Measurements from ENCODE around the gene SLC10A7.

SLC10A7 gene

DNA sequence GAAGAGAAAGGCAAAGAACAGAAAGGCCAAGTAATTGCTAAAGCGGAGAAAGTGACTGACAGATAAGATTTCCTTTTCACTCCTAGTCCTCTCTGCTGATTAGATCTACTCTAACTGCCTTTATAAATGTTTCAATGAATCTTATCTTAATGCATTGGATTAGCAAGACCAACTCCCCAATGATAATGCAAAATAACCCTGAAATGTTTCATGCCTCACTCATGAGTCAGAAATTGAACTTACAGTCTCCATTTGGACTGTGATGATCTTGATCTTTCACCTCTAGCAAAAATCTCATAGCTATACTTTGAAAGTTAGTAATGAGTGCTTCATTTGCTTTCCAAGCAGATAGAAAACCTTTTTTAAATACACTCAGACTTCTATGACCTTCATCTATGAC lies 26.5 kb downstream of the SLC10A7 start:
- no peak for DNase-seq (ENCODE audit: low spot score)

DNA sequence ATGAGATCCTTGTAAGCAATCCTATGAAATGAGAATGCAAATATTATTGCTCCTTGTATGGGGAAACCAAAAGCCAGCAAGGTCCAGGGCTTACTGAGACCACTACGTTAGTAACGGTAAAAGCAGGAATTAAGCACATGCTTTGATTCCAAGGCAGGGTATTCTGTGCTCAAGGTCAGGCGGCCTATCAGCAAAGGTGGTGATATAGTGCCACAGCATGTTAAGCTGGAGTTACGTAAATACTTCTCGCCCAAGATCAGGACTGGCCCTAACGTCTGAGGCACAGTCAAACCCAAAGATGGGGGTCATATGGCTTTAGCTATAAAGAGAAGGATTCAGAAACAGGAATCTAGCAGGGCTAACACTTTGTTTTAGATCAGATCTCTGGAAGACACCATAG lies 27.6 kb downstream of the SLC10A7 start:
- DNase-seq (ENCODE audit: low spot score), result no peak

DNA sequence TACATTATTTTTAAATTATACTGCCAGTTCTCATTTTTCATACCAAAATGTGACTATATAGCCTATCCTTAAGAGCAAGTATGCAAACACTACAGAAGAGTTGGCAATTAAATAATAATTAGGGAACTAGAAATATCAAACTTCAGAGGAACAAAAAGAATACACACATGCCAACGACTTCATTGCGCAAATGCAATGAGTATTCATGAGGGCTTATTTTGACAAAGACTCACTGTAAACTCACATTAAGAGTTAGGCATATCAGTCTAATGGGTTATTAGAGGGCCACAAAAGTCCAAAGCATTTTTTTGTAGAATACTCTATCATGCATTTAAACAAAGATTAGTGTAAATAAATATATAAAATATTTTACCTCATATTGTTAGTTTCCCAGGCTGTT lies 31.6 kb downstream of the SLC10A7 start:
- DNase-seq (ENCODE audit: low spot score), result no peak

DNA sequence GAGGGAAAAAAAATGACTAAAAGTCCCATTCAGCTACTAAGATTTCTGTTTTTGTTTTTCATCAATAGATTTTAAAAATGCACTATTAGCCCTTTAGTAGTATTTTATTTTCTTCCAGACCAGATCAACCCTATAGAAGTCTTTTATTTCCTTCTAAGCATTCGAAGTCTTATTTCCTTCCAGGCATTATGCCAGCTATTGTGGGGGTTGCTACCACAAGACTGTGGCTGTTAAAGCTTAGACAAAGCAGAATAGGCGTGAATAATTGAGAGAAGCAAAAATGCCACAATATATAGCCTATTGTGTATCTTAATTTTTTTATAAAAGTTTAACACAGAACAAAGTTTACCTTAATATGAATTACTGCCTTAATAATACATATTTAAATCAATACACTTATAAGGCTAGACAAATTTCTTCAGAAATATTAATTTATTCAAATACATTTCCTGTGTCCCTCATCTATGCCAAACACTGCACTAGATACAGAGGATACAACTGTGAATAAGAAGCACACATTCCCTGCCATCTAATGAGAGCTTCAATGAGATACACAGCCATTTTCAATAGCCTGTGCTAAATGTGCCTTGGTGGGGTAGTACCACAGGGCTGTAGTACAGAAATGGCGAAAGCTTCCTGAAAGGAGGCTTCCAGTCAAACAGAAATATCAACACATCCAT lies 33.1 kb downstream of the SLC10A7 start:
- DNase-seq (ENCODE audit: low spot score), result no peak

DNA sequence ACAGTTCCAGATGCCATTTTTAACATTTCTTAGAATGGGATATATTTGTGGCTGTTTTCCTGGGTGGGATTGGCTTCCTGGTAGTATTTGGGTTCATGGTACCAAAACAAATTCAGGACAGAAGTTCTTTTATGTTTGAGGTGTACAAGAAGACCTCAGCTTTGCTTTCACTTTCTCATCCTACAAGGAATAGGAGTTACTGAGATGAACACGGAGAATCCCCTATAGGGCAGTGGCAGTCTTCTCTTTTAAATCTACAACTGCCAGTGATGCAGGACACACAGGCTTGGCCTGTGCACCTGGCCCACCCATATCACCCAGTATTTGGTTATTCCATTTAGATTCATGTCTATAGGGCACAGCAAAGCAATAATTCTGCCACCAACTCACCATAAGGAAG lies 35.2 kb downstream of the SLC10A7 start:
- DNase-seq (ENCODE audit: low spot score), result no peak

DNA sequence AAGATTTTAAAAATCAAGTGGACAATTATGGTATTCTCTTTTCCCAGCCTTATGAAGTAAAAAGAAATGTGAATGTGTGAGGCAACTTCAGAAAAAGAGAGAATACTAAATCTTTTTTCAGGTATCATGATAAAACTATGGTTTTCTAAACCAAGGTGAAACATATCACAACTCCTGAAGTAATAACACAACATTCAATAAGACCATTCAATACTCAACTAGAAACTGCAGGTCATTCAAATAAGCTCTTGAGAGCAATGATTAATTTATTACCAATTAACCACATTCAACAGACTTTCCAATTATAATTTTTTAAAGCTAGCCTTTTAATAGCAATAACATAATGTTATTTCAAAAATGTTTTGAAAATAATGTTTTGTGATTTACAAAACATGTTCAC lies 35.8 kb downstream of the SLC10A7 start:
- DNase-seq (ENCODE audit: low spot score), result no peak

DNA sequence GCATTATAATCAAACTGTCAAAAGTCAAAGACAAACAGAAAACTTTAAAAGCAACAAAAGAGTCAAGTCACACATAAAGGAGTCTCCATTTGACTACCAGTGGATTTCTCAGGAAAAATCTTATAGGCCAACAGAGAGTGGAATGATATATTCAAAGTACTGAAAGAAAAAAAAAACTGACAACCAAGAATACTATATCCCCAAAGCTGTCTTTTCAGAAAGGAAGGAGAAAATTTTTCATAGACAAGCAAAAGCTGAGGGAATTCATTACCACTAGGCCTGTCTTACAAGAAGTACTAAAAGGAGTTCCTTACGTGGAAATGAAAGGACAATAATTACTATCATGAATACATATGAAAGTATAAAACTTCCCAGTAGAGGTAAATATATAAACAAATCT lies 39.0 kb downstream of the SLC10A7 start:
- no peak for DNase-seq (ENCODE audit: low spot score)

DNA sequence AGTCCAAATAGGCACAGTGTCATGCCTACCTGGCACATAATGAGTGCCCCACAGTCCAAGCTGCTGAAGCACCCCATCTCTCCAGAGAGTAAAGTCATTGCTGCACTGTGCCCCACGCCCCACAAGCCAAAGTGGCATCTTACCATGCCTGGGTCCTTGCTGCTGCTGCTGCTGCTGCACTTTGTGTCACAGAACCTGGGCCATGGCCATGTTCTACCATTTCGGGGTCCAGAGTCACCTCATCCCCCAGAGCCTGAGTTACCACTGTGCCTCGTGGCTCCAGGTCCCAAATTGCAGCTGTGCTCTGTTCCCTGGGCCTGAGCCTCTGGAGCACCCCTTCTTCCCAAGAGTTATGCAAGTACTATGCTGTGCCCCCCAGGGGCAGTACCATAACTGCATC lies 40.5 kb downstream of the SLC10A7 start:
- no peak for DNase-seq (ENCODE audit: low spot score)

DNA sequence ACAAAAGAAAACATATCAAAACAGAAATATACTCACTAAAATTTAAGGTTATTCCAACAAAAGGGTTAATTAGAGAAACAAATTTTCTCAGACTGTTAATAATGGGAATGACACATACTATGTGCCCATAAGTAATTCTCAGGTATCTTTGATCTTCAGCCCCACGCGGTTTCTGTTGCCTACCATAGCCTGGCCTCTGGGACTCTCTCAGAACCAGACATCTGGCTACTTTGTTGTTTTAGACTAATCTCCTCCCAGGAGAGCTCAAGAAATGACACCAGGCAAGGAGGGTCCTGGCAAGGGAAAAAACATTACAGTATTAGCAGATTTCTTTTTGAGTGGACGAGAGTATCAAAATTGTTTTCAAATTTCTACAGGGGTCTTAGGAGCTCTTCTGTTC lies 43.7 kb downstream of the SLC10A7 start:
- peak; percentile 25 for DNase-seq (ENCODE audit: low spot score)

DNA sequence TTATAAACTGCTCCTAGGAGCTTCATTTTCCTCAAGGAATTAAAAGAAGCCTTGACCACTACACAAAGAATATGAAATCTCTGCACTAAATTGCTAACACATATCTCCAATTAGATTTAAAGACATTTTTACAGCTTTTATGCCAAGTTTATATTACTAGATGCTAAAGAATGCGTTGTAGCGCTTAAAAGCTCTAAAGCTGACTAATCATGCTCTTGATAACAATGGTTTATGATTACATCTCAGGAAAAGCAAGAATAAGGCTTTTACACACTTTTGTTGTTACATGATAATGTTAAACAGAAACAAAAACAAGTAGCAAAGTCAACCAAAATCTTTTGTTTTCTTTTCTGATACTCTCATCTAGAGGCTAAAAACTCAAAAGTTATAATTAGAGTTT lies 44.7 kb downstream of the SLC10A7 start:
- no peak for DNase-seq (ENCODE audit: low spot score)

DNA sequence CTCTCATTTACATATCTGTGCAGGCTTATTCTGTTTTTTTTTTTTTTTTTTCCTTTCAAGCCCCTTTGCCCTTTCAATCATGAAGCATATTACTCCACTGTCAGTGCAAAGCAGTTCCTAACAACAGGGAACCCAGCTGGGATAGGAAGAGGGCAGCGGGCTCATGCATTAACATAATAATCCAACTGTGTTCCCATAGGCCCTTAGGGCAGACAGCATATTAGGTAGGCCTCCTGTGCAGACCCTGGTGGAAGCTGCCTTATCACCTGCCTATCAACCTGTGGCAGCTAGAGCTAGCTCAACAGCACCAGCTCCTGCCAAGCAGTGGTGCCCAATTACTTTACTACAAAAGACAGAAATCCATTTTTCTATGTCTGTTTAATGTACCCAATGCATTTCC lies 49.3 kb downstream of the SLC10A7 start:
- peak; percentile 7 for DNase-seq (ENCODE audit: low spot score)

DNA sequence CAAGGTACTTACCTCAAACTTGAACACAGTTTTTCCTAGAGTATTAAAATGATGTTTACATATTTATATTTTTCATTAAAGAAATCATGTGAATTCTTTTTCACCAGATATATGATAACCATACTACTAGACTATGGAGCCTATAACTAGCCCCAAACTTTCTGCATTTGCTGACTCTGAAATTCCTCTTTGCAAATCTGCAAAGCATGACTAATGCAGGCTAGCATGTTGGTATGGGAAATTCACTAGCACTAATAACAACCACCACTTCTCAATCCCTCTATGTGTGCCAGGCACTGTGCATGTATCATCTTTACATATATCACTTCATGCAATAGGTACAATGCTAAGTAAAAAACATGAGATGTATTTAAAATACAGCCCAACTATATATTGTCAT lies 51.1 kb downstream of the SLC10A7 start:
- no peak for DNase-seq (ENCODE audit: low spot score)

DNA sequence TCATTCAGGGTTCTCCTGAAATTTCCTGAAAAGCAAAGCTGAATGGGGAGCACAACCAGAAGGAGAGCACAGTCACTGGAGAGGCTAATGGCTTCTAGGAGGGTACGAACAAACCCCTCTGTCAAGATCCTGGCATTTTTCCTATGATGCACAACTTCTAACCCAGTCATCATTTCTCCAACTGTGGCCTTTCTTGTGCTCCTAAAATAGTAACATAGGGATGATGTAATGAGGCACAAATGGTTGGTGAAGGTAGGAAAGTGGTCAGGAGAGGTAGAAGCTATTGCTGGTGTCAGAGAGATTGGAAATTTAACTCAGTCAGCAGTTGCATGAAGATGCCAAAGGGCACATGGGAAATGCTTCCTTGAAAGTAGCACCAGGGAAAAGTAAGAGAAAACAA lies 52.7 kb downstream of the SLC10A7 start:
- DNase-seq (ENCODE audit: low spot score), result no peak

DNA sequence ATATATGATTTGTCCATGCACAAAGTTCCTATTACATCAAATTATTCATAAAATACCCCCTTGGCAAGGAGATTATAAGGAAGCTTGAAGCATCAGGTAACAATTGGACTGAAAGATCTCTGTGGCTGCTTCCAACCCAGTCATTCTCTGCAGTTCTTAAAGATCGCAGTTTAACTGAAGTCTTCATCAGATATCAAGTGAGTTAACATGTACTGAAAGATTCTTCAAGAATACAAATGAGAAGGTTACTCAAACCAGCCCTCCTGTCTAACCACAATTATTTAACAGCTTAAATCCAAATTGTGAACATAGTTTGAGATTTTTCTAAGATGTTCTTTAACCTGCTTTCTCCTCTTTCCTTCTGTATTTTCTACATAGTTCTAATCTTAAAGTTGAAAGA lies 56.1 kb downstream of the SLC10A7 start:
- no peak for DNase-seq (ENCODE audit: low spot score)

DNA sequence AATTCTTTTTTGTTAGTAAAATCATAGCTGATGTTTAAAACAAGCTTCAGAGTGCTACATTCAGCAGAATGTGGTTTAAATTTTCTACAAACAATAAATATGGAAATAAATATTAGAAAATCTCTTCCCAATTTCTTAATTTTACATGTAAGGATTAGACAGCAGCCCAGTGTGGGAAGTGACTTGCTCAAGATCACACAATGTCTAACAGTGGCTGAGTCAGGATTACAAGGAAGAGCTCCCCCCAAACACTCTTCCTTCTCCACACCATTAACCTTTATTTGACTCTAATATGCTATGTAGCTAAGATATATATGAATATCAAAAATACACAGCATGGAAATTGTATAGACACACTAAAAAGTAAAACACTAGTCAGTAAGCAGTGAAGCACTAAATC lies 59.5 kb downstream of the SLC10A7 start:
- DNase-seq (ENCODE audit: low spot score), result no peak

DNA sequence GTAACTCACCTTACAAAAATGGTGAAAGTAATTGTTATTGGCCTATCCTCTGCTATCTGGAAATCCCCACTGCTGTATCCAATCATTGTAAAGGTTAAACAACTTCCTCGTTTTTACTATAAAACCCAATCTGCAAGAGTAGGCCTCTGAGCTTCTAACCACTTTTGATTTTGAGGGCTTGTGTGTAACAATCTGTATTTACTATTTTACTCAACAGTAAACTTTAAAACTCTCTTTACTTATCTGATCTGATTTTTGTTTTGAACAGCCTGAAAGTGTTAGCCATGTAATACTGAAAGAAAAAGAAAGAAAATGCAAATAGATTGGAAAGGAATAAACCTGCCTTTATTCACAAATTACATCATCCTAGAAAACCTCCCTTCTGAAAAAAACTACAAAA lies 63.1 kb downstream of the SLC10A7 start:
- no peak for DNase-seq (ENCODE audit: low spot score)

DNA sequence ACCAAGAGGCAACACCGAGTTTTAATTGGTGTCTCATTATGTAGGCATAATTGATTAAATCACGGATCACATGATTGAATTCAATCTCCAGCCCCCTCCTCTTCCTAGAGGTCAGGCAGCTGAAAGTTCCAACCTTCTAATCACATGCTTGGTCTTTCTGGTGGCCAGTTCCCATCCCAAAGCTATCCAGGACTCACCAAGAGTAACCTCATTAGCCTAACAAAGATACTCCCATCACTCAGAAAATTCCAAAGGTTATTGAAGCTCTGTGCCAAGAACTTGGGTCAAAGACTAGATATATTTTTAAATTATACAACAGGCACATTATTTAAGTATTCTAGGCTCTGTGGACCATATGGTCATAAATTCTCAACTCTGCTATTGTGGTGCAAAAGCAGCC lies 65.1 kb downstream of the SLC10A7 start:
- no peak for DNase-seq (ENCODE audit: low spot score)

DNA sequence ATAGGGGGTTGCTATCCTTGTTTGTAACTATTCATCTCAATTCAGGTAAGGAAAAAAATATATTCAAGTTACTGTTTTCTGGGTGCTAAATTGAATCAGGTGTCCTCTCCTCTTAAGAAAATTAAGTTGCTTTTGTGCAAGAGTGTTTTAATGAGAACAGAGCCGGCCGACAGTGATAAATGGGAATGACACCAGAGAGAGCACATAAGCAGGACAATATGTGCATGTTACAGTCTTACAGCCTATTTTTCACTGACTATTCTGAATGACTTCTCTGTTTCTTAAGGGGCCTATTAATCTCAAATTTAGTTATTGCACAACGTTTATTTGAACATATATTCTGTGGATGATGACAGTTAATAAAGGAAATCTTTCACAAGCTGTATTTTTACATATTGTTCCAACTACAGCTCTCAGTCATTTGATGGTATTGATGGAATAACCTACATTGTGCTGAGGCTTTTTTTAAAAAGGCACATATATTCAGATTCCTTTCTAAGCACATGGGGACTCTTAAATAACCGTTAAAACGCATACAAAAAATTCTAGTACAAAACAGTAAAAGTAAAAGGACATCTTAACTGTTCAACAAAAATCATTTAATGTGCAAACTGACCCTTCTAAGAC lies 68.4 kb downstream of the SLC10A7 start:
- peak; percentile 23 for DNase-seq (ENCODE audit: low spot score)

DNA sequence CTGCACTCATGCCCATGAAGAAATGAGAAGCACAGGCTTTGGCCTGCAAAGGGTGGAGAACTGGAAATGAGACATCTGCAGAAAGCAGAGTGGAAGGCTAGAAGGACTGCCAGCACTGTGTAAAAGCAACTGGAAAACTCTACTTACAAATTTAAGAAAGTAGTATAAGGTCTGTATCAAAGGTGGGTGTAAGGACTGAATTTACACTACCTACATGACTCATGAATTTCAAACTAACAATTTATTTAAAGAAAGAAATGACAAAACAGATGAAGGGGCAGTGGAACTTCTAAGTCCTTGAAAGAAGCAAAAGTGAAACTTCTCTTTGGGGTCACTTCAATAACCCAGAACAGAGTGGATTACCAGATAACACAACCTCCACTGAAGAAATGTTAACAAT lies 71.2 kb downstream of the SLC10A7 start:
- no peak for DNase-seq (ENCODE audit: low spot score)

DNA sequence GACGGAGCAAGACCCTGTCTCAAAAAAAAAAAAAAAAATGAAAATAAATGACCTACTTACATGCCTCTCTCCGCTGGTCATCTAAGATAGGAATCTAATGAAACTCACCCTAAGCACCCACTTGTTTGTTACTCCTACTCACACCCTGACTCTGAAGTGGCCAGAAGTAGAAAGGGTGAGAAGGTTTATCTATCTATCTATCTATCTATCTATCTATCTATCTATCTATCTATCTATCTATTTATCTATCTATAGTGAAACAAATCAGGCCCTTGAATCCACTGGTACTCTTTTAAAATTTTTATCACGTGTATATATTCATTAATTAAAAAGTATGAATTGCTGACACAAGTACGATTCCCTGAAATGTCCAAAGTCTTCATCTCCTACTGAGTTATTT lies 75.2 kb downstream of the SLC10A7 start:
- no peak for DNase-seq (ENCODE audit: low spot score)

DNA sequence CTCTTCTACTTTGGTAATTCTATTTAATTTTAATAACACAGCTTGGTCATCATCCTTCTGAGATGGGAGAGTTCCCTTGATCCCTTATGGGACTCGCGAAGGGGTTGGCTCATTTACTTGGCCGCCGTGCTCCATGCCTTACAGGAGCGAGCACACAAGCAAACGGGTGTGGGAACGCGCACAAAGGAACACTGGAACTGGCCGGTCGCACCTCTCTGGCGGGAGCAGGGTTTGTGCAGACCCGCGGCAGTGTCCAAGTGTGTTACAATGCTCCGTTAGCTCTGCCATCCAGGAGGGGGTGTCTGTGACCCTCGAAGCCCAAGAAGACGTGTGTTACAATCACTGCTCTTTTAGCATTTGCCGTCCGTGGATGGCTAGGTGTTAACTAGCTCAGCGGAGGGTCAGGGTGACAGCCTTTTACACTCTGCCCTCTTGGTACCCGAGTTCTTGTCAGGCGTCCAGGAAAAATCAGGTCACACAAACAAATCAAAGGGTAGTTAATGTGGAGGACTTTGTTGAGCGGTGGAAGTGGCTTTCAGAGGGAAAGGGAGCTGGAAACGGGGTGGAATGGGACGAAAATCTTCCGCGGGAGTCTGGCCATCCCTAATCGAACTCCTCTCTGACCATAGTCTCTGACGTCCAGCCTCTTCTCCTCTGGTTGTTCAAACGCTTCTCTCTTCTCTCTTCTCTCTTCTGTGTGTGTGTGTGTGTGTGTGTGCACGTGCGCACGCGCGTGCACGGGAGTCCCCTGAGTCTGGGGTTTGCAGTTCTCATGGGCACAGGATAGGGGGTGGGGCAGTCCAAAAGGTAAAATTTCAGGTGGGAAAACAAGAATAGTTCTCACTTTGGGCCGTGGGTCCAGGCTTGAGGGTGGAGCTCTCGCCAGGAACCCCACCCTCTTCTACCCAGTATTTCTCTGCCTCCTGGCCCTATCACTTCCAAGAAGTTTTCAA lies 76.3 kb downstream of the SLC10A7 start:
- no peak for DNase-seq (ENCODE audit: low spot score)

DNA sequence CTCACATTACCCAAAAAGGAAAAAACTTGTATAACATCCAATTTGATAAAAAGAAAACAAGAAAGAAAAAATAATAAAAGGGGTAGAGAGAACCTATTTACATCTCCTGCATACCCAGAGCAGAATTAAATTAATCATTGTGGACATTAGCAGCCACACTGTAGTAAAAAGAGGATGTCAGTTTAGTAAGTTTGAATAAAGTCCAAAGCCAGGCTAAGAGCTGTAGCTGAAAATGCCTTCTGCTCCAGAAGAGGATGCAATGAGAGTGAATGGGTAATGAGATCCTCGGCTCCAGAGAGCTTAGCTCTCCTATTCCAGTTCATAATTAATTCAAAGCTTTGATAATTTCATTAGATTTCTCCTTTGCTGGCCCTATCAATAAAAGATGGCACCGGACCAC lies 78.2 kb downstream of the SLC10A7 start:
- DNase-seq (ENCODE audit: low spot score), result no peak

DNA sequence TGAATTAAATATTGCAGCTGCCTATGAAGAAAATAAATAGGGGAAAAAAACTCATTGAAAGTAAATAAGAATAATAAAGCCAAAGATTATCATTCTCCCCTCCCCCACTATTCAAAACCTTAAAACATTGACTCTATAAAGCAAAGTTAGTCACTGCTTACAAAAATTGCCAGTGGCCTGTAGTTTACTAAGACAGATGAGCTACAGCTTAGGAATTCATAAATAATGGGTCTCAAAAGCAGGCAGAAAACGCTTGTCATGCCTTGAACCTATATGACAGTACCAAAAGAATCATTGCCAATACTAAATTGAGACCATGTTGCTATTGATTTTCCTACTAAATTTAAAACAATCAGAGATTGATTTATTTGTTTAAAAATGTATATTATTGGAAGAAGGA lies 78.9 kb downstream of the SLC10A7 start:
- no peak for DNase-seq (ENCODE audit: low spot score)

Data from SK-N-DZ (cell line).